ENCODE results near the gene CRABP1. TPM values are rescaled to one million over a fixed set of nuclear protein-coding genes. Genes with fewer than 3 reads are reported as not detected.
A peak's percentile ranks its signal among the peaks of the same experiment; 100 is the strongest.

The CRABP1 gene
- total and polyA plus RNA-seq, 3 donors from 2014 or later, result 0.74 to 2.4 (median 1.1) TPM

GRCh38 chr15:78304216-78305066 lies 35.7 kb upstream of the CRABP1 start:
- H3K36me3 ChIP-seq (ENCODE audit: low read depth, missing control alignments), result no peaks in the 10 kb centered on the region
- H3K27me3 ChIP-seq, result no peaks in the 10 kb centered on the region
- intact Hi-C loops (cut with DNase I; ENCODE audit: low total_unique reads), result no loop called here
- no peak for TF ChIP-seq CTCF (IDR thresholded peaks at IDR 0.05)
- TF ChIP-seq POLR2A (IDR thresholded peaks at IDR 0.05), result no peak
- WGBS, 2 donors, result 71 to 73% methylated on average over 7 to 8 of the region's 9 CpGs
- no peaks in the 10 kb centered on the region for H3K9me3 ChIP-seq
- peaks cover 5% of the 10 kb centered on the region for H3K4me1 ChIP-seq
- H3K4me3 ChIP-seq, result no peak overlapping the region
- no peak overlapping the region for H3K27ac ChIP-seq
- DNase-seq, result no peak

GRCh38 chr15:78306176-78306774 lies 33.9 kb upstream of the CRABP1 start:
- H3K4me1 ChIP-seq, result no peaks in the 10 kb centered on the region
- no peaks in the 10 kb centered on the region for H3K9me3 ChIP-seq
- H3K27ac ChIP-seq, result no peak overlapping the region
- H3K36me3 ChIP-seq (ENCODE audit: low read depth, missing control alignments), result no peaks in the 10 kb centered on the region
- no peak overlapping the region for H3K4me3 ChIP-seq
- 60 to 79% methylated on average over 1 to 3 of the region's 3 CpGs for WGBS, 2 donors
- DNase-seq, result no peak
- no peaks in the 10 kb centered on the region for H3K27me3 ChIP-seq
- intact Hi-C loops (cut with DNase I; ENCODE audit: low total_unique reads), result no loop called here
- TF ChIP-seq POLR2A (IDR thresholded peaks at IDR 0.05) (no peak), CTCF (IDR thresholded peaks at IDR 0.05) (no peak)

GRCh38 chr15:78307976-78308375 lies 32.2 kb upstream of the CRABP1 start:
- no peaks in the 10 kb centered on the region for H3K9me3 ChIP-seq
- H3K36me3 ChIP-seq (ENCODE audit: low read depth, missing control alignments), result no peaks in the 10 kb centered on the region
- no peak for DNase-seq
- 60 to 70% methylated on average over 6 of the region's 6 CpGs for WGBS, 2 donors
- no peaks in the 10 kb centered on the region for H3K4me1 ChIP-seq
- H3K27me3 ChIP-seq, result no peaks in the 10 kb centered on the region
- no peak for TF ChIP-seq CTCF (IDR thresholded peaks at IDR 0.05)
- no peak for TF ChIP-seq POLR2A (IDR thresholded peaks at IDR 0.05)
- intact Hi-C loops (cut with DNase I; ENCODE audit: low total_unique reads), result no loop called here
- H3K4me3 ChIP-seq, result no peak overlapping the region
- no peak overlapping the region for H3K27ac ChIP-seq

GRCh38 chr15:78308422-78309032 lies 31.6 kb upstream of the CRABP1 start:
- WGBS, 2 donors, result 33 to 54% methylated on average over 5 to 9 of the region's 9 CpGs
- Histone ChIP-seq H3K4me3 (no peak overlapping the region), H3K27me3 (no peaks in the 10 kb centered on the region), H3K4me1 (no peaks in the 10 kb centered on the region), H3K9me3 (no peaks in the 10 kb centered on the region), H3K36me3 (ENCODE audit: low read depth, missing control alignments) (no peaks in the 10 kb centered on the region), H3K27ac (no peak overlapping the region)
- intact Hi-C loops (cut with DNase I; ENCODE audit: low total_unique reads), result no loop called here
- DNase-seq, result peak; percentile 79
- TF ChIP-seq POLR2A (IDR thresholded peaks at IDR 0.05) (no peak), CTCF (IDR thresholded peaks at IDR 0.05) (peak; percentile 21 to 74 (median 60))
